GM18870 (cell line): ENCODE results near the gene CNOT3.
"Not testable (repeated sequence)": the region's sequence is repeated elsewhere in the genome, so short reads cannot be mapped to it uniquely, and the experiment has no call there.

Experiments
- ATAC-seq: cut with Tn5 transposase; IDR thresholded peaks from one replicate; pipeline ENCODE4 v1.9.1; 2021; ENCODE audit warnings: moderate library complexity; ENCODE audit not compliant: unreplicated experiment

The CNOT3 gene

DNA sequence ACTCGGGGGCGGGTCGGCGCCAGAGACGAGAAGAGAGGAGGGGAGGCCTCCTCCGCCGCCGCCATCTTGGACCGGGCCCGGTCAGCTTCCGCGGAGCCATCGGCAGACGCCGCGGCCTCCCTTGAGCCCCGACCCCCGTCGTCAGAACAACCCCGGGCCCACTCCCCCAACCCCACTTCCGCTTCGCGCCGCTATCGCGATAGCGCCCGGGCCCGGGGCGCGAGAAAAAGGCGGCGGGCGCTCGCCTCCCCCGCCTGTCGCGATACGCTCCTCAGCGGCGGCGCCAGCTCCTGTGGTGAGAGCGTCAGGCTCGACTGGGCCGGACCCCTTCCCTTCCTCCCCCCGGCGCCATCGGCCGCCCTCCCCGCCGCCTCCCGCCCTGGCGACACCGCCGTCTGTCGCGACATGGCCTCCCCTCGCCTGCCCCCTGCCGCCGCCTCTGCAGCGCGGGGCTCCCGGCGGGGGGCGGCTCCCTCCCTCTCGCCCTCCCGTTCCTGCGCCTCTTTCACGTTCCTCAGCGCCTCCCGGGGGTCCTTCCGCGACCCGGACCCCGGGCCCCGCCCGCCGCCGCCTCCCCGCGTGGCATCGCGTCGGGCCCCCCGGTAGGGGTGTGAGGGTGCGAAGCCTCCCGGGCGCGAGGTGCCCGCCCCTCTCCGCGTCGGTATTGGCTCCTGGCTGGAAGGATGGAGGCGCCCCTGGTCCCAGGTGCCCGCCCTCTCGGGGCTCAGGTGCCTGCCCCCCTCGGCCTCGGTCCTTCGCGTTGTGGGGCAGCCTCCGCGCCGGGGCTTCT lies at the start of gene CNOT3:
Gene CNOT3 (plus strand): TSS at position 64 of the 790 bp plus-strand sequence. CDS start 5,217 bp downstream, outside the sequence.
- no peak for ATAC-seq

DNA sequence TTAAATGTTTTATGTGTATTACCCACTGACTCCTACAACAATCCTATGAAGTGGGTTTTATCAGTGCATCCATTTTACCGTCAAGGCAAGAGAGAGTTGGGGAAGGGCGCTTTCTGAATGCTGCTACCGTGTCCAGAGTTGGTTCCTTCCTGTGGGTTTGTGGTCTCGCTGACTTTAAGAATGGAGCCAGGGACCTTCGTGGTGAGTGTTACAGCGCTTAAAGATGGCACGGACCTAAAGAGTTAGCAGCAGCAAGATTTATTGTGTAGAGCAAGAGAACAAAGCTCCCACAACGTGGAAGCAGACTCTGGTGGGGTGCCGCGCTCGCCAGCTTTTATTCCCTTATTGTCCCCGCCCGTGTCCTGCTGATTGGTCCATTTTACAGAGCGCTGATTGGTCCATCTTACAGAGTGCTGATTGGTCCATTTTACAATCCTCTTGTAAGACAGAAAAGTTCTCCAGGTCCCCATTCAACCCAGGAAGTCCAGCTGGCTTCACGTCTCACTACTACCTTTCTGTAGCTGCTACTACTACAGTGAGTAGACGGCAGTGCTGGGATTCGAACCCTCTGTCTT lies 43.0 kb upstream of the CNOT3 start:
- ATAC-seq, result no peak

DNA sequence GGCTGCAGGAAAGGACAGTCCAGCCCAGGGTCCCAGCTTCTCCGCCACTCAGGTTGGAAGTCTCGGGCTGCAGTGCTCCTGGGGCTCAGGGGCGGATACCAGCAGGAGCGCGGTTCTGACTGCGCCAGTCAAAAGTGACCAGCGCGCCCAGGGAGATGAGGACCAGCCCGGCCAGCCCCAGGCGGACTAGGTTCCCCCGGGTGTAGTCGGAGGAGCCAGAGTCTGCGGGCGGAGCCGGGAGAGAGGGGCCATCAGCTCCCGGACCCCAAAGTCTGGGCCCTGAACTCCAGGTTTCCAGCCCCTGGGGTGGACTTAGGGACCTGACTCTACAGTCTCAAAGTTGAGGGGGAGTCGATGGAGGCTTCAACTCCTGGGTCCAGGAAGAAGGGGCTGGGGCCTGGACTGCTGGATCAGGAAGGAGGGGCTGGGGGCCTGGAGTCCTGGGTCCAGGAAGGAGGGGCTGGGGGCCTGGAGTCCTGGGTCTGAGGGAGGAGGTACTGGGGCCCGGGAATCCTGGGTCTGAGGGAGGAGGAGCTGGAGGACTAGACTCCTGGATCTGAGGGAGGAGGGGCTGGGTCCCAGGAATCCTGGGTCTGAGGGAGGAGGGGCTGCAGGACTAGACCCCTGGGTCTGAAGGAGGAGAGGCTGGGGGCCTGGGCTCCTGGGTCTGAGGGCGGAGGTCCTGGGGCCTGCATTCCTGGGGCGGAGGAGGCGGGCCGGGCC lies 42.3 kb upstream of the CNOT3 start:
- ATAC-seq, result no peak

DNA sequence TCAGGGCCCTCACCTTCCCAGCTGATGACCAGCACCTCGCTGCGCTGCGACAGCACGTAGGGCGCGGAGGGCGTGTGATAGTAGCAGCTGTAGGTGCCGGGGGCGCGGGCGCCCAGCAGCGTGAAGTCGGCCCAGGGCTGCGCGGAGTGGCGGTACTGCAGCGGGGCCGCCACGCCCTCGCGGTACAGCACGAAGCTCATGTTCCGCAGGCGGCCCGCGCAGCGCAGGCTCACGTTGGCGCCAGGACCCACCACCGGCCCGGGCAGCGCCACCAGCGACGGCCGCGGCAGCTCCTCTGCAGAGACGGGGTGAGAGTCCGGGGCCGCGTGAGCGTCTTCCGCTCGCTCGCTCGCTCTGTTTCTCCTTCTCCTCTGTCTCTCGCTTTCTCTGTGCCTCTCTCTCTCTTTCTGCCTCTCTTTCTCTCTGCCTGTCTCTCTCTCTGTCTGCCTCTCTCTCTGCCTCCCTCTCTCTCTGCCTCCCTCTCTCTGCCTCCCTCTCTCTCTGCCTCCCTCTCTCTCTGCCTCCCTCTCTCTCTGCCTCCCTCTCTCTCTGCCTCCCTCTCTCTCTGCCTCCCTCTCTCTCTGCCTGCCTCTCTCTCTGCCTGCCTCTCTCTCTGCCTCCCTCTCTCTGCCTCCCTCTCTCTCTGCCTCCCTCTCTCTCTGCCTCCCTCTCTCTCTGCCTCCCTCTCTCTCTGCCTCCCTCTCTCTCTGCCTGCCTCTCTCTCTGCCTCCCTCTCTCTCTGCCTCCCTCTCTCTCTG lies 41.5 kb upstream of the CNOT3 start:
- not testable (repeated sequence) for ATAC-seq

DNA sequence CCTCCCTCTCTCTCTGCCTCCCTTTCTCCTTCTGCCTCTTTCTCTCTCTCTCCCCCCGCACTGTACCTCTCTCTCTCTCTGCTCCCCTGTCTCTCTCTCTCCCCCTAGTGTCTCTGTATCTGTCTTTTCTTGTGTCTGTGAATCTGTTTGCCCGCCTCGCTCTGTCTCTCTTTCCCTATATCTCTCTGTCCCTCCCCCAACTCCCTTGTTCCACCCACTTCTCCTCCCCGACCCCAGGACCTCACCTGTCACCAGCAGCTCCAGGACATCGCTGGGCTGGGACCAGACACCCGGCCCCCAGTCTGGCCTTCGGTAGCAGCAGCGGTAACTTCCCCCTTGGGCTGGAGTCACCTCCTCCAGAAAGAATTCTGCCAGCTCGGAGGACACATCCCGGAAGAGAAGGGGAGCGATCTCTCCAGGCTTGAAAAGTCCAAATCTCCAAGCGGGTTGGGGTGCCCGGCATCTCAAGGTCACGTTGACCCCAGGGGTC lies 40.9 kb upstream of the CNOT3 start:
- ATAC-seq, result no peak

DNA sequence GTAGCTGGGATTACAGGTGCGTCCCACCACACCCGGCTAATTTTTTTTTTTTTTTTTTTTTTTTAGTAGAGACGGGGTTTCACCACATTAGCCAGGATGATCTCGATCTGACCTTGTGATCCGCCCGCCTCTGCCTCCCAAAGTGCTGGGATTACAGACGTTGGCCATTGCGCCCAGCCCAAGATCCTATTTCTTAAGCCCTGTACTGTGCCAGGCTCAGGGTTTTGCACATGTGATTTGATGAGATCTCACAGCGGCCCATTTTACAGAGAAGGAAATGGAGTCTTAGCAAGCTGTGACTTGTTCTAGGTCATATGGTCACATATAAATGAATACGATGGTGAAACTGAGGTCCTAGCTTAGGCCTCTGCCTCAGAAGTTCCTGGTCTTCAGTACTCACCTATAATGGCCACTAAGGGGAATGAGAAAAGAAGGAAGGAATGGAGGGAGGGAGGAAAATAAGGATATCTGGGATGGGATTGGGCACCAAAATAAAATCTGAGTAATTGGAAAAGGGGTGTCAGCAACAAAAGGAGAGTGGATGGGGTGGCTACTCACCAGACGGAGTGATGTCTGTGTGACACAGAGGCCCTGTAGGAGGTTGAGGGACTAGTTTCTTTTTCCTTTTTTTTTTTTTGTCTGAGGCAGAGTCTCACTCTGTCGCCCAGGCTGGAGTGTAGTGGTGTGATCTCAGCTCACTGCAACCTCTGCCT lies 38.2 kb upstream of the CNOT3 start:
- no peak for ATAC-seq

DNA sequence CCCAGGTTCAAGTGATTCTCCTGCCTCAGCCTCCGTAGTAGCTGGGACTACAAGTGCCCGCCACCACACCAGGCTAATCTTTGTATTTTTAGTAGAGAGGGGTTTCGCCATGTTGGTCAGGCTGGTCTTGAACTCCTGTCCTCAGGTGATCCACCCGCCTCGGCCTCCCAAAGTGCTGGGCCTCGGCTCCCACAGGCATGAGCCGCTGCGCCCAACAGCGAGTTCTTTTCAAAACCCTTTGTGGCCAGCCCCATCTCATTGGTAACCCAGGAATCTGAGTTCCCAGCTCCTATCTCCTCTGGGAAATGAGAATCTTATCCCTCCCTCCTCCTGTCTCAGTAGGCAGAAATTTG lies 37.7 kb upstream of the CNOT3 start:
- ATAC-seq, result not testable (repeated sequence)

DNA sequence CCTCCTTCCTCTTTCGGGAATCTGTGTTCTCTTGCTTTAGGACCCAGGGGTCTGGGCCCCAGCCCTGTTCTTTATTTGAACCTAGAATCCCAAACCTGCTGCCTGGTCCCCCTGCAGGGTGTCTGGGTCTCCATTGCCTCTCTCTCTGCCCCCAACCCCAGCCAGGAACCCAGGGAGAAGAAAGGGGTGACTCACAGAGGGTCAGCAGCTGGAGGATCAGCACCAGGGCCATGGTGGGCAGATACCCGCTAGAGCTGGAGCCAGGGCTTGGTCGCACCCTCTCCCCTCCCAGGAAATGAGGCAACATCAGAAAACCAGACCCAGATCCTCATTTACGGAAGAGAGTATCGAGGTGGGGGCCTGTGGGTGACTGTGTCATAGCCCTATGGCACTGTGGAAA lies 37.0 kb upstream of the CNOT3 start, which contains the start of gene OSCAR:
Gene OSCAR (minus strand): TSS at position 243 of the 400 bp plus-strand sequence. CDS start 11 bp downstream, at position 232.
- ATAC-seq, result no peak

DNA sequence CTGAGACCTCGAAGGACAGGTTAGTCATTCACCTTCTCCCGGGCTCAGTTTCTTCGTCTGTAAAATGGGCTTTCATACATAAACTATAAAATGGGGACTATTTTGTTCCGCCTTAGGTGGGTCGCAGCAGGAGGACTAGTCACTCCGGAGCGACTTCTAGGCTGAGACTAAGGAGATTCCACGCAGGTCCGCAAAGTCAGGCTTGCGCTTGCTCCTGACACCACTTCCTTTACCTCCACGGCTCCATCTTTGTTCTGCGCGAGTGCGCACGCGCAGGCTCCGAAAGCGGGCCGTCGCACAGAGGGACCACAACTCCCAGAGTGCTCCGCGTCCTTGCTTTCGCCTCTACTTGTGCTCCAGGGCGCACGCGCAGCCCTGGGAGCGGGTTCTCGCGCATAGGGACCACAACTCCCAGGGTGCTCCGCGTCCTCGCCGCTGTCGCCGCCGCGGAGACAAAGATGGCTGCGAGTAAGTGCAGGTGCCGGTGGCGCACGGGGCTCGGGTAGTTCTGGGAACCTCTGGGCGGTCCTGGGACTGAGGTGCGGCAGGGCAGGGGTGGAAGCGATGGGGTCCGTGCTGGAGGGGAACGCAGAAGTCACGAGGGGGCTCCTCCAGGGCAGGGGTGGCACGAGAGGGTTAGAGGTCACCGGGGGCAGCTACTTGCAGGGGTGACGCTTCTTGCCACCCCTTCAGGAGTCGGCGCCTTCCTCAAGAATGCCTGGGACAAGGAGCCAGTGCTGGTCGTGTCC lies 35.0 kb upstream of the CNOT3 start, which contains the start of gene NDUFA3:
Gene NDUFA3 (plus strand): TSS at position 435 of the 749 bp plus-strand sequence. CDS start 24 bp downstream, at position 459.
- peak; percentile 88 for ATAC-seq

DNA sequence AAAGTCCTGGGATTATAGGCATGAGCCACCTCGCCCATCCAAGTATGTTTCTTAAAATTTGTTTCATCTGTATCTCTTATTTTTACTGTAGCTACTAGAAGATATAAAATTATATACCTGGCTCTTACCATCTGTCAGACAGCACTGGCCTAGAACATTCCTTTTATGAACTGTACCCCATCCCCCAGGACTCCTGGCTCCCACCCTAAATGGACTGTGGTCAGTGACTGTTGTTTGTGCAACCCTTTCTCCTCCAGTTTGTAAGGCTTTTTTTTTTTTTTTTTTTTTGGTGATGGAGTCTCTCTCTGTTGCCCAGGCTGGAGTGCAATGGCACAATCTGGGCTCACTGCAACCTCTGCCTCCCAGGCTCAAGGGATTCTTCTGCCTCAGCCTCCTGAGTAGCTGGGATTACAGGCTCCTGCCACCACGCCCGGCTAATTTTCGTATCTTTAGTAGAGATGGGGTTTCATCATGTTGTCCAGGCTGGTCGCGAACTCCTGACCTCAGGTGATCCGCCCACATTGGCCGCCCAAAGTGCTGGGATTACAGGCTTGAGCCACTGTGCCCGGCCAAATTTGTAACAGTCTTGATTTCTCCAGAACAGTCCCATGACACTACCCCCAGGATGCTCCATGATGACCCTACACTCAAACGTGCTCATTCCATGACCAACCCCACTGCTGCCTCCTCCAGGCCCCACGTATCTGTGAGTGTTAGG lies 32.4 kb upstream of the CNOT3 start:
- no peak for ATAC-seq

DNA sequence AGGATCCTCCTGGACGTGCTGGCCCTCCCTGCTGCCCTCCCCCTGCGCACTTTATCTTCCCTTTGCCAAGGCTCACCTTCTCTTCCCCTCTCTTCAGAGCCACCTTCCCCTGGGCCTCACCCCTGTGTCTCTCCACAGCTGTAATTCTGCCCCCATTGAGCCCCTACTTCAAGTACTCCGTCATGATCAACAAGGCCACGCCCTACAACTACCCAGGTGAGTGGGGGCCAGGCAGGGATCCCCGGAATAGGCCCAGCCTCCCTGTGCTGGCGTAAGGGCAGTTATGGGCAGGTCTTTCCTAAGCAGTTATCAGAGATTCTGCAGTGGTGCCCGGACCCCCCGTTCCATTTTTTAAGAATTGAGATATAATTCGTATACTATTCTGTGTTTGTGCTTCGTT lies 31.8 kb upstream of the CNOT3 start:
- no peak for ATAC-seq

DNA sequence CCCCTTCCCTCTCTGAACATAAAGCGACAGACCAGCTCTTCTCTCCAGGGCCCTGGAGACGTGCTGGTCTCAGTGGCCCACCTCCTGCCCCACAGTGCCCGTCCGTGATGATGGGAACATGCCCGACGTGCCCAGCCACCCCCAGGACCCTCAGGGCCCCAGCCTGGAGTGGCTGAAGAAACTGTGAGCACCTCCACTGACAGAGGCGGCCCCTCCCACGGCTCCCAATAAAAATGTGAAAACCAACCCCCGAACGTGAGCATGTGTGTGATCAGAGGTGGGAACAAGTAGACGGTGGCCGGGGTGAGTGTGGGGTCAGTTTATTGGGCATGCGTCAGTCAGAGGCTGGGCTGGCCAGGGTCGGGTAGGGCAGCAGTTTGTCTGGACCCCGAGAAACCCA lies 30.8 kb upstream of the CNOT3 start:
- no peak for ATAC-seq

DNA sequence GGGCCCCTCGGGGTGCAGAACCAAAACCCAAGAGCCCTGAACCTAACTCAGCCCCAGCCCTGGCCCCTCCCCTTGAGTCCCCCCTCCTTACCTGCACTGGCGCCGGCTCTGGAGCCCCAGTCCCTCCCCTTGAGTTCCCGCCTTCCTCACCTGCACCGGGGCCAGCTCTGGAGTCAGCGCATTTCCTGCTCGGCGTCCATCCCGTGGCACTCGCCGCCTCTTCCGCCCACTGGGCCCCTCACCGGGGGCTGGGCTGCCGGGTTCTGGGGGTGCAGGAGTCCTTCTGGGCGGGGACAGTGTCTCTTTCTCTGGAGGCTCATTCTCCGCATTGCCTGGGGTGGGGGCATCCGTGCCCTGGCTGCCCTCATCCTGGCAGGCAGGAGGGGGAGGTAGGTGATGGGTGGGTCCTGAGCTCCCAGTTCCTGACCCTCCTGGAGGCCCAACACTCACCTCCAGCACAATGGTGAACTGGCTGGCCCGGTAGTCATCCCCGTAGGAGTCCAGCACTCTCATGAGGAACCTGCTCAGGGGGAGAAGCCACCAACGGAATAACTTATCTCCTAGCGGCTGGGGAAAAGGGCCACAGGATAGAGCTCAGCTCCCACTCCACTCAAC lies 29.6 kb upstream of the CNOT3 start:
- no peak for ATAC-seq

DNA sequence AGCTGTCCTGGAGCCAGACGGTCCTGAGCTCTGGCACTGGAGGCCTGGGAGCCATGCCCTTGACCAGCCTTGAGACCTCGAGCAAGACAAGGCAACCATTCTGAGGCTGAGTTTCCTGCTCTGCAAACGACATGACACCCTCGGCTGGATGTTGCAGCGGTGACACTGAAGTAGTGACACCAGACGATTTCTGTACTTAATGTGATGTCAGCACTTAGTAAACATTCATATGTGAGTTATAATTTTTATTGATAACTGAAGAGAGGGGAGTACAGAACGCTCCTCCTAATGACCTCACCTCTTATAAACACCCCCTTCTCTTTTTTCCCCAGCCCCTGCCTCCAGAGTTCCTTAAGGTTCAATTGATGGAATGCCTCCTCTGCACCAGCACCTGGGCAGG lies 29.1 kb upstream of the CNOT3 start:
- ATAC-seq, result no peak

DNA sequence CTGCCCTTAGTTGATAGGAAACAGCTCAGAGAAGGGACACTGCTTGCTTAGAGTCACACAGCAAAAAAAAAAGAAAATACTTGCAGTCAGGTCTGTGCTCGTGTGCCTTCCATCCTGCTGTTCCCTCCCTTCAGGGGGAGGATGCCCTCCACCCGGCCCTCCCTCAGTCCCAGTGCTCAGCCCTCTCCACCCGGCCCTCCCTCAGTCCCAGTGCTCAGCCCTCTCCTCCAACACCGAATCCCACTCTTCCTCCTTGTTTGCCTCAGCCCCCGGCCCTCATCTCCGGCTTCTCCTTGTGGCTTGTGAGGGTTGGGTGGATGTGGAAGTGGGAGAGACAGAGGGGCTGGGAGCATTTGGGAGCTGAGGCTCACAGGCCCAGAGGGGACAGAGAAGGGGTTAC lies 27.9 kb upstream of the CNOT3 start:
- no peak for ATAC-seq

DNA sequence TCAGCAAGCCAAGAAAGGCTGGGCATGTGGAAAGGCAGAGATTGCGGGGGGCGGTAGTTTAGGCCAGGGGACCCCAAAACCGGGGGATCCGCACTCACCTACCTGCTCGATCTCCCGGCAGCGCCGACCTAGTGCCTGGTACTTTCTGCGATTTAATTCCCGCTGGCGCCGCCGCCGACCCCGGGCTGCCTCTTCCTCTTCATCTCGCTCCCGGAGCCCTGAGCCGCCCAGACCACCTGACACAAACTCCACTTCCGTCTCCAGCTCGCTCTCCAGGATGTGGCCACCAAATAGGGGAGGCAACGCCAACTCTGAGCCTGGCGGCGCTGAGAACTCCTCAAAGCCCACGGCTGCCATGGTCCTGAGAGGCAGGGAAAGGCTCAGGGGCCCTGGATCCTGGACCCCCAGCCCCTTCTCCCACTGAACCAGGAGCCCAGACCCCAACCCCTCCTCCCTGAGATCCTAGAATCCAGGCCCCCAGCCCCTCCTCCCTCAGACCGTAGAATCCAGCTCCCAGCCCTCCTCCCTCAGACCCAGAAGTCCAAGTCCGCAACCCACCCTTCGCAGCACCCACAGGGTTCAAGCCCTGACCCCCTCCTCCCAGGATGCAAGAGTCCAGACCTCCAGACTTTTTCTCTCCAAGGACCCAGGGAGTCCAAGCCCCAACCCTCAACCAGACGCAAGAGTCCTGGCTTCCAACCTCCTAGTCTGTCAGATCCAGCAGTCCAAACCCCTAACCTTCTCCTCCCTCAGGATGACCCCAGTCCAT lies 23.0 kb upstream of the CNOT3 start:
- no peak for ATAC-seq

DNA sequence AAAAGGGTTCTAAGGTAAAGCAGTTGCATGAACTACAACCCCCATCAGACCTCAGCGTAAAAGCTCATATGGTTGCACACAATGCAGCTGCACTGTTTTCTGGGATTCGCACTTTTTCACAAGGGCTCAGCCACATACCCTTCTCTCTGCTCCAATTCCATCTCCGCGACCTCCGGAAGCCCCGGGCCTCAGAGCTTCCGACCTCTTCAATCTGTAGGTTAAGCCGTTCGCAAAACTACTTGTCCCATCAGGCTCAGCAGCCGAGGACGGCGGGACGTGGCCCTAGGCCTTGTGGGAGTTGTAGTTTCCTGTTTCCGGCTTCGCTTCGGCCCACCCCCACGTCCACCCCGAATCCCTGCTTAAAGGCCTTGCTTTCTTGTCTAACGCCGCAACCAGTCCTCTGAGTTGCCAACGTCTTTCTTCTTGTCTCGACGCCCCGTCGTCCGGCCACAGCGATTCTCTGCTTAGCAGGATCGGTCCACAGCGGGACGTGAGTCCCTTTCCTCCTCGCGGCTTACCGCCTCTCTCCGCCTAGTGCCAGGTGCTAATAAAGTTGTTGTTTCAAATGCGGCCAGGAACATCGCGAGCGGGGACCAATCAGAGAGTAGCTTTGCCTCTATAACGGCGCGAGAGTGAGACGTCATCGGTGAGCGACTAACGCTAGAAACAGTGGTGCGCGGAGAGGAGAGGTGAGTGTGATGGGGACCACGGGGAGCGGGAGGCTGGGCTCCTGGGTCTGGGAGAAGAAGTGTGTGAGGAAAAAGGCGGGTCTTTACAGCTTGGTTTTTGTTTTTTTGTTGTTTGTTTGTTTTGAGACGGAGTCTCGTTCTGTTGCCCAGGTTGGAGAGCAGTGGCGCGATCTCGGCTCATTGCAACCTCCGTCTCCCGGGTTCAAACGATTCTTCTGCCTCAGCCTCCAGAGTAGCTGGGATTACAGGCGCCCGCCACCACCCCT lies 22.2 kb upstream of the CNOT3 start, which contains the start of the genes PRPF31 and TFPT:
Gene PRPF31 (plus strand): TSS at position 646 of the 955 bp plus-strand sequence. CDS start 2,525 bp downstream, outside the sequence.
Gene TFPT (minus strand): TSS at position 549 of the 955 bp plus-strand sequence. CDS start 388 bp downstream, at position 161.
- ATAC-seq, result peak; percentile 83
